Pancreas (tissue), 10 donors: ENCODE measurements around the gene PTPRJ. TPM values are rescaled to one million over a fixed set of nuclear protein-coding genes. Genes with fewer than 3 reads are reported as not detected.

ENCODE experiments used
- ATAC-seq, 4 donors: fragments of 200-7000 bp; cut with Tn5 transposase; one replicate each; pipeline versions ENCODE4 v1.8.0 to v1.9.1; 2020; ENCODE audit warnings: mild to moderate bottlenecking in 4 of 4, moderate library complexity in 4 of 4
- DNase-seq, 6 donors: peaks; one replicate each; pipeline ENCODE4 v3.0.0-alpha.2; 2020
- FAIRE-seq: peaks from 2 replicates; lab custom pipeline; 2012; peaks lifted over from hg19 to GRCh38; lab: Jason Lieb, UNC
- H3K27ac ChIP-seq, 4 donors: fragments of 200-600 bp; sonication (generic); 1 replicate in 3 of 4; 2 replicates in 1 of 4; pipeline versions ENCODE4 v1.5.0 to v1.8.0; 2020
- H3K27me3 ChIP-seq, 4 donors: fragments of 200-600 bp; one replicate each; pipeline ENCODE4 v1.8.0; 2021
- H3K36me3 ChIP-seq, 3 donors: fragments of 200-600 bp; sonication (generic) in 1 of 3; one replicate each; pipeline versions ENCODE4 v1.5.0 to v1.8.0; 2020 to 2021
- H3K4me1 ChIP-seq, 3 donors: fragments of 200-600 bp; one replicate each; pipeline ENCODE4 v1.8.0; 2021
- H3K4me3 ChIP-seq, 4 donors: fragments of 200-600 bp; sonication (generic) in 2 of 4; one replicate each; pipeline versions ENCODE4 v1.5.0 to v1.8.0; 2020 to 2021
- H3K9me3 ChIP-seq, 4 donors: fragments of 200-600 bp; one replicate each; pipeline ENCODE4 v1.8.0; 2021
- CTCF ChIP-seq, 4 donors: fragments of 200-600 bp; sonication (generic) in 3 of 4; IDR thresholded peaks; one replicate each; pipeline versions ENCODE4 v1.5.0 to v1.8.0; 2021; ENCODE audit warnings: antibody characterized with exemption in 4 of 4
- WGBS, 2 donors: extraction: QIAGEN DNeasy Blood & Tissue Kit; methylation state at CpG; one replicate each; pipeline ENCODE4 v1.1.7; 2013; 5-methylcytosine and 5-hydroxymethylcytosine counted together
- intact Hi-C, 3 donors: fragments of 100-400 bp; cut with DNase I; formaldehyde crosslinking; loops; one replicate each; pipeline versions ENCODE4 v1.11.1 to v1.14.2; 2022
- polyA plus RNA-seq, 2 donors: library from polyadenylated mRNA; stranded (reverse); fragments of 200-250 nt; gene quantifications; one replicate each; pipeline ENCODE4 v1.2.3, GENCODE V29; 2013
- total RNA-seq, 6 donors: library from RNA; stranded (reverse); fragmentation: NEBNext Ultra II Directional in 4 of 6; extraction: Animal tissue kit (Norgen Biotek cat#: 25700) in 4 of 6; gene quantifications; one replicate each; pipeline versions ENCODE4 v1.2.1 to v1.2.4, GENCODE V29; 2021 to 2023
- donor health status: healthy with polysubstance abuse.
- donor health status: DM: no; HTN: no; CAD: no; lungs with moderate emphysema.
- donor health status: DM: no; HTN: no; CAD: no.
- donor health status: control.
- donor health status: control.
- donor health status: Bipolar disorder and iron deficiency.
- donor health status: DM: yes; HTN: yes; CAD: no.
- donor health status: DM: no; HTN: no; CAD: no.
- donor health status: DM: no; HTN: no; CAD: no.
- donor health status: DM: yes; HTN: yes; CAD: no.

PTPRJ gene
- total and polyA plus RNA-seq, 8 donors = 3.6 to 32.8 (median 11.6) TPM

- no peak overlapping the region for H3K4me3 ChIP-seq
- H3K36me3 ChIP-seq = peaks cover 0 to 25% (median 0%) of the 10 kb centered on the region in 3 donors
- no peaks in the 10 kb centered on the region for H3K4me1 ChIP-seq
- WGBS, 2 donors = 76 to 83% methylated on average over 3 of the region's 3 CpGs
- no peaks in the 10 kb centered on the region for H3K27me3 ChIP-seq
- no peak overlapping the region for H3K27ac ChIP-seq
- no peak for FAIRE-seq
- H3K9me3 ChIP-seq = no peaks in the 10 kb centered on the region
- no peak for TF ChIP-seq CTCF (IDR thresholded peaks at IDR 0.05)
- no peak for DNase-seq
- peak in 1 of 4 donors; percentile 21 for ATAC-seq
- intact Hi-C loops = no loop called here
Measured at GRCh38 chr11:48141475-48142122, 161.2 kb downstream of the PTPRJ start.

GRCh38 chr11:48142889-48143288, 162.5 kb downstream of the PTPRJ start:
- Histone ChIP-seq H3K4me3 (no peak overlapping the region), H3K27me3 (no peaks in the 10 kb centered on the region), H3K4me1 (no peaks in the 10 kb centered on the region), H3K9me3 (no peaks in the 10 kb centered on the region), H3K36me3 (peaks cover 0 to 25% (median 0%) of the 10 kb centered on the region in 3 donors), H3K27ac (no peak overlapping the region)
- intact Hi-C loops = no loop called here
- WGBS, 2 donors = 91 to 94% methylated on average over 4 of the region's 4 CpGs
- FAIRE-seq (no peak), DNase-seq (no peak), ATAC-seq (no peak)
- TF ChIP-seq CTCF (IDR thresholded peaks at IDR 0.05) = no peak

GRCh38 chr11:48148749-48149148, 168.4 kb downstream of the PTPRJ start:
- DNase-seq = no peak
- no peak for FAIRE-seq
- Histone ChIP-seq H3K36me3 (peaks cover 0 to 7% (median 5%) of the 10 kb centered on the region in 3 donors), H3K27ac (no peak overlapping the region), H3K4me3 (no peak overlapping the region), H3K9me3 (no peaks in the 10 kb centered on the region), H3K27me3 (no peaks in the 10 kb centered on the region), H3K4me1 (no peaks in the 10 kb centered on the region)
- intact Hi-C loops = no loop called here
- 71 to 76% methylated on average over 3 of the region's 3 CpGs for WGBS, 2 donors
- ATAC-seq = no peak
- no peak for TF ChIP-seq CTCF (IDR thresholded peaks at IDR 0.05)

GRCh38 chr11:48150213-48150612, 169.9 kb downstream of the PTPRJ start:
- Histone ChIP-seq H3K4me1 (no peaks in the 10 kb centered on the region), H3K36me3 (peaks cover 3 to 10% (median 10%) of the 10 kb centered on the region in 3 donors), H3K4me3 (no peak overlapping the region), H3K27ac (no peak overlapping the region), H3K27me3 (no peaks in the 10 kb centered on the region), H3K9me3 (no peaks in the 10 kb centered on the region)
- no peak for TF ChIP-seq CTCF (IDR thresholded peaks at IDR 0.05)
- DNase-seq (no peak), FAIRE-seq (no peak), ATAC-seq (no peak)
- 87 to 88% methylated on average over 4 of the region's 4 CpGs for WGBS, 2 donors
- intact Hi-C loops = no loop called here

GRCh38 chr11:48154151-48154550, 173.8 kb downstream of the PTPRJ start:
- FAIRE-seq (no peak), DNase-seq (no peak), ATAC-seq (no peak)
- H3K27me3 ChIP-seq = no peaks in the 10 kb centered on the region
- WGBS, 2 donors = 89 to 90% methylated on average over 3 of the region's 3 CpGs
- no peak overlapping the region for H3K4me3 ChIP-seq
- no peaks in the 10 kb centered on the region for H3K9me3 ChIP-seq
- no peak overlapping the region for H3K27ac ChIP-seq
- intact Hi-C loops = no loop called here
- no peaks in the 10 kb centered on the region for H3K4me1 ChIP-seq
- TF ChIP-seq CTCF (IDR thresholded peaks at IDR 0.05) = no peak
- peaks cover 3 to 18% (median 10%) of the 10 kb centered on the region in 3 donors for H3K36me3 ChIP-seq
